HG03045 (cell line): ENCODE measurements around the gene CLEC20A.

ENCODE experiments used
- ATAC-seq: cut with Tn5 transposase; IDR thresholded peaks from one replicate; pipeline ENCODE4 v1.9.1; 2021; ENCODE audit warnings: mild to moderate bottlenecking, moderate library complexity; ENCODE audit not compliant: unreplicated experiment

The CLEC20A gene

GRCh38 chr1:178500936-178501554, 4.3 kb upstream of the CLEC20A start:
- no peak for ATAC-seq

GRCh38 chr1:178500091-178500770, 3.5 kb upstream of the CLEC20A start:
- no peak for ATAC-seq

GRCh38 chr1:178498896-178499675, 2.3 kb upstream of the CLEC20A start:
- no peak for ATAC-seq

DNA sequence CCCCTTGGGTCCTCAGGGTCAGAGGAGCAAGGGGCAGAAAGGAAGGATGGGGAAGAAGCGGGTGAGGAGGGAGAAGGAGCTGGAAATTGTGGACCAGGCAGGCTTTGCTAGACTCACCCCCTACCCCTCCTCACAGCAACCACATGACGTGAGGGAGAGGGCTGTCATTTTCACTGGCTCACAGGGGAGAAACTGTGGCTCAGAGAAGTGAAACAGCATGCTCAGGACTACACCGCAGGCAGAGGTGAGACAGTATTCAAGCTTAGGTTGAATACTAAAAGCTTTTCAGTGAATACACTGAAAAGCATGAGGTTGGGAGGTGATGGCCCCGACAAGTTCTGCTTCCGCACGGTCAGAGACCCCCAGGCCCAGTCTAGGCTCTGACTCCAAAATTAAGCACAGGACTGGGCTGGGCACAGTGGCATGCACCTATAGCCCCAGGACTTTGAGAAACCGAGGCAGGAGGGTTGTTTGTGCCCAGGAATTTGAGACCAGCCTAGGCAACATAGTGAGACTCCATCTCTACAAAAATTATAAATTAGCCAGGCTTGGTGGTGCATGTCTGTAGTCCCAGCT, 1.2 kb upstream of the CLEC20A start:
- no peak for ATAC-seq

GRCh38 chr1:178495741-178496409, 889 bp downstream of the CLEC20A start:
- ATAC-seq: no peak

GRCh38 chr1:178495158-178495557, 1.6 kb downstream of the CLEC20A start:
- ATAC-seq: no peak

GRCh38 chr1:178494569-178494971, 2.2 kb downstream of the CLEC20A start:
- ATAC-seq: no peak

DNA sequence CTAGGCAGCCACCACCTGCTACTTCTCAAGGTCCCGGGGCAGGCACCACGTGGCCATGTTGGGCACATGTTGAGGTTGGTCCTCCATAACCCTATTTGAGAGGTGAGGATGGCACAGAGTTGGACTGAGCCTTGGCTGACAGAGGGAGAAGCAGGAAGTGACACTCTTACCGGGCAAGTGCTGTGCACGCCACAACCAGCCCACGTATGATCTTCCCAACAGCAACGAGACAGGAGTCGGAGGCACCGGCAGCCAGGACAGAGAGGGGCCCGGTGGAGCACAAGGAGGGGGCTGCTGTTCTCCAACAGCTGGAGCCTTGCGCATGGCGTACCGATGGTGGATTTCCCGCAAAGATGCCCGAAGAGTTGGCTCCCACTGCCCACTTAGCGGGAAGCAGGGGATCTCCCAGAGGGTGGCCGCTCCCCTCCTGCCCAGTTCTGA, 3.4 kb downstream of the CLEC20A start:
- no peak for ATAC-seq

GRCh38 chr1:178492341-178492740, 4.4 kb downstream of the CLEC20A start:
- ATAC-seq: no peak

DNA sequence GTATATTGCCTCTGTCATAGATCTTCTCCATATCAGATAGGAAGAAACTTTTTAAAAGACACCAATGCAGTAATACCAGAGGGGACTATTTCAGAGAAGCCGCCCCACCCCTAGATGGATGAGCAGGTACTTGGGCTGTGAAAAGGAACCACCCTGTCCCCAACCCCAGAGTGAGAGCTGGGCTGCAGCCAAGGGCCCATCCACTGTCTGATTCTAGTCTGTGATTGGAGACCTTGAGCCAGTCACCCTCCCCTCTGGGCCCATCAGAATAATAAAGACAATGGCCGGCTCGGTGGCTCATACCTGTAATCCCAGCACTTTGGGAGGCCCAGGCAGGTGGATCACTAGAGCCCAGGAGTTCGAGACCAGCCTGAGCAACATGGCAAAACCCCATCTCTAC, 5.0 kb downstream of the CLEC20A start:
- no peak for ATAC-seq

DNA sequence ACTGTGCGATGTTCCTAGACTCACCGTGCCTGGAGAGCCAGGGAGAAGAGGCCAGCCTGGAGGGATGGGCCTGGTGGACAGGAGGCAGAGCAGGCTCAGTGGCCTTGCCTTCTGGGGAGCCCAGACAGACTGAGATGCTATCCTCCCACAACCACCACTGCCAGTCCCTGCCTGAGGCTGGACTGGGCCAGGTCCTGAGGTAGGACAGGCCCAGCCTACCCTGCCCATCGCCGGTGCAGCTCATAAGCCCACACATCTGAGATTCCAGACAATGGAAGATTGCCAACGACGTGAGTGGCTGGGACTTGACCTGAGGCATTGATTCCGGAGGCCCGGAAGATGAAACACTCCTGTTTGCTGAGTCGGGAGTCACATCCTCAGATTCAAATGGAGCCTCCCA, 5.8 kb downstream of the CLEC20A start:
- no peak for ATAC-seq

DNA sequence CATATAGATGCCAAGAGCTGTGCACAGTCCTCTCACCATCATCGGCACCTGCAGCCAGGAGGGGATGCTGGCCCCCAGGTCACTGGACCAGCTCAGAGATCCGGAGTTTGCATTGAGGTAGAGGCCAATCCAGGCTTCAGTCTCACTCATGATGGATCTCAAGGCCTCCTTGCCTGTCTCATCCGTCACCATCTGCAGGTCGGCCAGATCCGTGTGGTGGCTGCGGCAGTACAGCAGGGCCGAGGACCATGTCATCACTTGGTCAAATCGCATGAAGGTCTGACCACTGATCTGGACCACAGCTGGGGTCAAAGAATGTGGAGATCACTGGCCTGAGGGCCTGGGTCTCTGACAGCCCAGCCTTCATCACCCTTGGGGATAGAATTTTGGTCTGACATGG, 6.6 kb downstream of the CLEC20A start:
- ATAC-seq: no peak

GRCh38 chr1:178489399-178489798, 7.4 kb downstream of the CLEC20A start:
- no peak for ATAC-seq

DNA sequence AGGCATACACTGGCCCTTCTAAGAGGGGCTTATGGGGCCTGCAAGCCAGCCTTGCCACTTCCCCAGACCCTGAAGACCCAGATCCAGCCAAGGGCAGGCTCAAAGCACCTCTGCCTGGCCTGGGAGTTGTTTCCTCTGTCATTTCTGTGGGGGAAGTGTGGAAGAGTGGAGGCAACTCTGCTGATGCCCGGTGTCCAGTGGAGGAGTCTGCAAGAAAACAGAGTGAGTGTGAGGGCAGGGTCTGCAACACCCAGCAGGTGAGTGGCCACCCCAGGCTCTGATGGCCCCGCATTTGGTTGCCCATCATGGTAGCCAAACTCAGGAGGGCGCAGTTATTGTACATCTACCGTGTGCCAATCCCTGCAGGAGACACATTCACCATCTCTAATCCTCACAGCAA, 8.4 kb downstream of the CLEC20A start:
- no peak for ATAC-seq

GRCh38 chr1:178487070-178487615, 9.6 kb downstream of the CLEC20A start:
- ATAC-seq: no peak

DNA sequence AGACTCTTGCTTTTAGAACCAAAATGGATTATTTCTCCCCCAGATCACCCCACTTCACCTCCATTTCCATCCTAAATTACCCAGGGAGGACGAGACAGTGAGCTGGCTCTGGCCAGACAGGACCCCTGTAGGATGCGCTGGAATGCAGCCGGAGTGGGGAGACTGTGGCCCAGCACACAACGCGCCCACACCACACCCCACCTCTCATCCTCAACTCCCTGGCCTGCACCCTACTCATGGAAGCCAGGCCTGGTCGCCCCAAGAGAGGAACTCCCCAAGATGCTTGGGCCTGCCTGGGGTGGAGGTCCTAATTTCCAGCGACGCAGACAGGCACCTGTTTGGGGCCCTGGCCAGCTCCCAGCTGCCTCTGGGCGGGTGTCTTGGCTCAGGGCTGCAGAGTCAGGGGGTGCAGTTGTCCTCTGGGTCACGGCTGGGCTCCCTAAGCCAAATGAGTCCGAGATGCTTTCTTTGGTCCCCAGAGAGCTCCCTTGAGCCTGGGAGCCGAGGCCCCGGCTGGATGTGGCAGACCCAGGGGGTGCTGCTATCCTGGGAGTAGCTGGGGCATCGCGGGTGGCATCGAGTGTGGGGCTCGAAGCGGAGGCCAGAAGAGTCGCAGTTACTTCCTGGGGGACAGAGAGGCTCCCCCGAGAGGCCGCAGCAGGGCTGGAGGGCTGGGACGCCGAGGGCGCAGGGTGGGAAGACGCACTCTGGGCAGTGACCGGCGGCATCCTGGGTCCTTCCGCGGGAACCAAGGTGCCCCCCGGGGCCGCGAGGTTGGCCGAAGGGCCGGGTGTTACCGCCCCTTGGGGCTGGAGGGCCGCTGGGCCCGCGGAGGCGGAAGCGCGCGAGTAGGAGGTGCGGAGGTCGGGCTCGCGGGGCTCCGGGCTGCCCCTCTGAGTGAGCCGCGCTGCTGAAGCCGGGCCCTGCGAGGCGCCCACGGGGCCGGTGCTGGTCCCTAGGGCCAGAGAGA, 10.4 kb downstream of the CLEC20A start:
- no peak for ATAC-seq

- ATAC-seq: no peak
These were observed 11.2 kb downstream of the CLEC20A start for GRCh38 chr1:178485541-178485981.

DNA sequence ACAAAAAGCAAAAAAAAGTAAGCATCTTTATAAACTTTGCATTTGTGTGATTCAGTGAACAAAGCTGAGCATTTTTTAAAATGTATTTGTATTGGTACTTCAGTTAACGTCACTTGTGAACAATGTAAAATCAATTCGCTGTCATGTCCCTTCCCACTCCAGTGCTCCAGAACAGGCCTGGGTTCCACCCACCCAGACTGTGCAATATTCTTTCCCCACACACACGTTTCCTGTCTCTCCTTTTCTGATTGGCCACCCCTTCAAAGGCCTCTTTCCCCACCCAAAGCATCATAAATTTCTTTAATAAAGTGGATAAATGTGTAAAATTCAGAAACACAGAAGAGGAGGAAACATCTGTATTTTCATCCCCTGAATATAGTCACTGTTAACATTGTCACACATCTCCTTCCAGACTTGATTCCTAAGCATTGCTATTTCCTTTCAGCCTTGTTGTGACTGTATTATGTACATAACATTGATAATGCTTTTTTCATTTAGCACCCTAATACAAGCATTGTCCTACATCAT, 12.0 kb downstream of the CLEC20A start:
- ATAC-seq: no peak

DNA sequence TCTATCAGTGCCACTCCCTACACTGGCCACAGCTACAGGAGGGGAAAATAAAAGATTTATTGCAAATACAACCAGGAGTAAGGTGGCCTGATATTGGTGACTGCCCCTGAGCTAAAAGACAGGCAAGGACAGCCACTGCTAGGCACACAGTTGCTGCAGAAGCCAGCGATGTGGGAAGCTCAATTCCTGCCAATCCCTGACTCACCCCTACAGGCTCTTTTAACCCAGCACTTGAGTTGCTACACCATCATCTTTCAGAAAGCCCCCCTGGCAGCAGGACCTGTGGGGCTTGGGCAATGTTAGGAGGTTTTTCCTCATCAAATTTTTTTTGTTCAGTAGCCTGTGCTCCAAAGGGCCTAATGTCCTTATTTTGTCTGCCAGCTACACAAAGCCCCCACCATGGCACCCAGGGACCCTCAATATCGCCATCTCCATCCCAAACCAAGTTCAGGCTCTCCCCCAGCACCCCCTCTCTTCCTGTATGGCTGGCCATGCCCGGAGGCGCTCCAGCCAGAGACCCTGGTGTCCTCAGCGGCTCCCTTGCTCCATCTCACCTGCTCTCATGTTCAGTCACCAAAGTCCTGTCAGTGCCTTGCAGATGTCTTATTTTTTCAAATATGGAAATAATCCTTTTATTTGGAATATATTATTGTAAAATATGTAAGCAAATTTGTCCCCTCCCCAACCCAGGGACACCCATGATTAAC, 13.4 kb downstream of the CLEC20A start:
- no peak for ATAC-seq
